HCT116 (cell line): ENCODE results near the gene IBA57. TPM values are rescaled to one million over a fixed set of nuclear protein-coding genes. Genes with fewer than 3 reads are reported as not detected.

Experiments used
- ATAC-seq: fragments of 200-7000 bp; cut with Tn5 transposase; 2 replicates; pipeline ENCODE4 v1.9.1; 2020; ENCODE audit warnings: mild to moderate bottlenecking, moderate library complexity
- BruUV-seq: library from RNA; stranded (reverse); fragments of 400-500 nt; replicated peaks from 2 replicates; lab custom pipeline; 2021; lab: Mats Ljungman, UMichigan
- CTCF ChIA-PET: fragments of 300-600 bp; sonication (Branson Sonifier 250); formaldehyde crosslinking; loops from one replicate; lab custom pipeline; 2021; ENCODE audit warnings: antibody characterized with exemption; lab: Charles Lee
- POLR2A ChIA-PET: fragments of 300-600, 350-600 bp; sonication (Branson Sonifier 250); formaldehyde crosslinking; loops from one replicate; lab custom pipeline; 2021; ENCODE audit warnings: antibody characterized with exemption; lab: Charles Lee
- RAD21 ChIA-PET, 2 experiments: fragments of 300-600 bp; sonication (Branson Sonifier 250); formaldehyde crosslinking; loops; one replicate each; lab custom pipeline; 2023; ENCODE audit warnings: low total read pairs in 2 of 2; ENCODE audit not compliant: uncharacterized antibody in 2 of 2, unreplicated experiment in 2 of 2, low non-redundant PET in 1 of 2; lab: Charles Lee
- DNase-seq: peaks from one replicate; pipeline ENCODE4 v3.0.0-alpha.2; 2010; ENCODE audit warnings: low read depth, low spot score
- H2AFZ ChIP-seq: fragments of 200-600 bp; shearing (Covaris generic), sonication (generic); 2 replicates; pipeline ENCODE4 v1.6.1; 2017; ENCODE audit warnings: low read depth, mixed run types, mixed read lengths, antibody characterized with exemption, low read length; ENCODE audit not compliant: poor library complexity, severe bottlenecking
- H3K27ac ChIP-seq: 2 replicates; pipeline ENCODE4 v1.5.1; 2012; ENCODE audit warnings: low read depth, low read length
- H3K27me3 ChIP-seq: fragments of 200-600 bp; sonication (generic); 2 replicates; pipeline ENCODE4 v1.6.1; 2016; ENCODE audit warnings: mixed run types, low read length, mixed read lengths; ENCODE audit not compliant: insufficient read depth
- H3K36me3 ChIP-seq, 2 experiments: fragments of 200-500 bp in 1 of 2; fragments of 200-600 bp in 1 of 2; sonication (Bioruptor generic) in 1 of 2; sonication (generic) in 1 of 2; 2 replicates each; pipeline versions ENCODE4 v1.5.1 to v1.6.1; 2014 to 2016; ENCODE audit warnings: low read length in 2 of 2, inconsistent platforms in 1 of 2, mixed read lengths in 1 of 2, mixed run types in 1 of 2; ENCODE audit not compliant: insufficient read depth in 2 of 2, control insufficient read depth in 1 of 2
- H3K4me1 ChIP-seq, 2 experiments: fragments of 200-600 bp in 1 of 2; sonication (generic) in 1 of 2; 2 replicates each; pipeline versions ENCODE4 v1.5.1 to v1.6.1; 2012 to 2017; ENCODE audit warnings: low read length in 2 of 2, inconsistent platforms in 1 of 2, mild to moderate bottlenecking in 1 of 2, mixed read lengths in 1 of 2, mixed run types in 1 of 2, moderate library complexity in 1 of 2; ENCODE audit not compliant: insufficient read depth in 2 of 2, control insufficient read depth in 1 of 2
- H3K4me2 ChIP-seq: fragments of 200-600 bp; sonication (generic); 2 replicates; pipeline ENCODE4 v1.6.1; 2017; ENCODE audit warnings: mixed run types, low read length, mixed read lengths
- H3K4me3 ChIP-seq, 2 experiments: fragments of 200-600 bp in 1 of 2; sonication (generic) in 1 of 2; replicated peaks in 1 of 2; 2 replicates each; pipeline ENCODE4 v1.5.1; 2011 to 2016; ENCODE audit warnings: low read length in 2 of 2, control low read depth in 1 of 2, low read depth in 1 of 2, mild to moderate bottlenecking in 1 of 2, mixed read lengths in 1 of 2, mixed run types in 1 of 2
- H3K79me2 ChIP-seq: fragments of 200-600 bp; sonication (generic); 2 replicates; pipeline ENCODE4 v1.6.1; 2017; ENCODE audit warnings: mild to moderate bottlenecking, mixed run types, low read length, moderate library complexity, mixed read lengths; ENCODE audit not compliant: insufficient read depth
- H3K9ac ChIP-seq: fragments of 200-600 bp; sonication (generic); 2 replicates; pipeline ENCODE4 v1.6.1; 2016; ENCODE audit warnings: low read length, mixed read lengths
- H3K9me2 ChIP-seq: fragments of 200-600 bp; sonication (generic), shearing (Covaris generic); 2 replicates; pipeline ENCODE4 v1.6.1; 2017; ENCODE audit warnings: mixed run types, mild to moderate bottlenecking, moderate library complexity; ENCODE audit not compliant: insufficient read depth
- H3K9me3 ChIP-seq, 2 experiments: fragments of 200-500 bp in 1 of 2; fragments of 200-600 bp in 1 of 2; sonication (Bioruptor generic) in 1 of 2; sonication (generic) in 1 of 2; 2 replicates each; pipeline ENCODE4 v1.6.1; 2014 to 2017; ENCODE audit warnings: low read length in 2 of 2, mixed read lengths in 2 of 2, inconsistent platforms in 1 of 2, low read depth in 1 of 2, mild to moderate bottlenecking in 1 of 2, mixed run types in 1 of 2, moderate library complexity in 1 of 2; ENCODE audit not compliant: control insufficient read depth in 1 of 2, insufficient read depth in 1 of 2
- H4K20me1 ChIP-seq: fragments of 200-600 bp; sonication (generic), shearing (Covaris generic); 2 replicates; pipeline ENCODE4 v1.6.1; 2017; ENCODE audit warnings: mixed run types, mild to moderate bottlenecking, moderate library complexity; ENCODE audit not compliant: insufficient read depth
- CEBPB ChIP-seq: IDR thresholded peaks from 2 replicates; pipeline ENCODE4 v1.6.1; 2012; ENCODE audit warnings: low read depth
- EZH2 ChIP-seq: fragments of 200-600 bp; sonication (generic); IDR thresholded peaks from 2 replicates; pipeline ENCODE4 v1.6.1; 2017; ENCODE audit warnings: antibody characterized with exemption, mixed run types
- EZH2phosphoT487 ChIP-seq: fragments of 200-600 bp; IDR thresholded peaks from 2 replicates; pipeline ENCODE4 v1.6.1; 2018; ENCODE audit warnings: antibody characterized with exemption, borderline replicate concordance
- FOSL1 ChIP-seq: IDR thresholded peaks from 2 replicates; pipeline ENCODE4 v1.6.1; 2012; ENCODE audit warnings: low read depth
- JUND ChIP-seq: IDR thresholded peaks from 2 replicates; pipeline ENCODE4 v1.6.1; 2012
- POLR2A ChIP-seq: IDR thresholded peaks from 2 replicates; pipeline ENCODE4 v1.7.0; 2011; ENCODE audit warnings: borderline replicate concordance; ENCODE audit not compliant: insufficient read depth, insufficient read length; ENCODE audit errors: extremely low read depth
- TCF7L2 ChIP-seq: IDR thresholded peaks from 2 replicates; pipeline ENCODE4 v1.7.0; 2011; ENCODE audit warnings: borderline replicate concordance, inconsistent platforms; ENCODE audit not compliant: insufficient read depth, insufficient read length; ENCODE audit errors: extremely low read depth
- YY1 ChIP-seq: IDR thresholded peaks from 2 replicates; pipeline ENCODE4 v1.6.1; 2011; ENCODE audit warnings: low read length, low read depth, moderate library complexity, mild to moderate bottlenecking; ENCODE audit not compliant: insufficient replicate concordance; ENCODE audit errors: extremely low read depth
- ZFX ChIP-seq: fragments of 450-650 bp; IDR thresholded peaks from 2 replicates; pipeline ENCODE4 v1.6.1; 2017
- ZNF274 ChIP-seq: fragments of 200-500 bp; sonication (Bioruptor generic); IDR thresholded peaks from 2 replicates; pipeline ENCODE4 v1.6.1; 2014; ENCODE audit warnings: mild to moderate bottlenecking, low read depth, low read length, inconsistent platforms
- intact Hi-C: fragments of 100-400 bp; cut with micrococcal nuclease; formaldehyde crosslinking; loops from 2 replicates; pipeline ENCODE4 v1.10.0; 2022
- total RNA-seq: library from RNA; stranded (reverse); gene quantifications from one replicate; pipeline ENCODE4 v1.2.1, GENCODE V29; 2021; ENCODE audit not compliant: unreplicated experiment
- TF ChIP-seq, protein P1 (sequence below): IDR thresholded peaks from 2 replicates; pipeline ENCODE4 v1.6.1; 2012; ENCODE audit warnings: low read depth
- TF ChIP-seq, protein P2 (sequence below): IDR thresholded peaks from 2 replicates; pipeline ENCODE4 v1.6.1; 2011; ENCODE audit warnings: mild to moderate bottlenecking, low read length, moderate library complexity; ENCODE audit not compliant: insufficient replicate concordance; ENCODE audit errors: extremely low read depth

The IBA57 gene
- total RNA-seq, 1 experiment from 2014 or later, result 11.6 TPM

DNA sequence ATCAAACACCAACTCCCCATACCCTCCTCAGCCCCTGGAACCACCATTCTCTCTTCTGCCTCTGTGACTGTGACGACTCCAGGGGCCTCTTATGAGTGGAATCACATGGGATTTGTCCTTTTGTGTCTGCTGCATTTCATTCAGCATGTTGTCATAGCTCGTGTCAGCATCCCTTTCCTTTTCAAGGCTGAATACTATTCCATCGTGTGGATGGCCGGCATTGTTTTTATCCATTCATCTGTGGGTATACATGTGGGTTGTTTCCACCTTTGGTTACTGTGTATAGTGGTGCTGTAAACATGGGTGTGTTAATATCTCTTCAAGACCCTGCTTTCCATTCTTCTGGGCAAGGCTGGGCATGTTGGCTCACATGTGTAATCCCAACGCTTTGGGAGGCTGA lies 25.2 kb downstream of the IBA57 start:
- no peaks in the 10 kb centered on the region for H3K79me2 ChIP-seq
- no peak overlapping the region for H3K27ac ChIP-seq
- H3K9me2 ChIP-seq, result no peaks in the 10 kb centered on the region
- DNase-seq, result no peak
- TF ChIP-seq, protein P1, sequence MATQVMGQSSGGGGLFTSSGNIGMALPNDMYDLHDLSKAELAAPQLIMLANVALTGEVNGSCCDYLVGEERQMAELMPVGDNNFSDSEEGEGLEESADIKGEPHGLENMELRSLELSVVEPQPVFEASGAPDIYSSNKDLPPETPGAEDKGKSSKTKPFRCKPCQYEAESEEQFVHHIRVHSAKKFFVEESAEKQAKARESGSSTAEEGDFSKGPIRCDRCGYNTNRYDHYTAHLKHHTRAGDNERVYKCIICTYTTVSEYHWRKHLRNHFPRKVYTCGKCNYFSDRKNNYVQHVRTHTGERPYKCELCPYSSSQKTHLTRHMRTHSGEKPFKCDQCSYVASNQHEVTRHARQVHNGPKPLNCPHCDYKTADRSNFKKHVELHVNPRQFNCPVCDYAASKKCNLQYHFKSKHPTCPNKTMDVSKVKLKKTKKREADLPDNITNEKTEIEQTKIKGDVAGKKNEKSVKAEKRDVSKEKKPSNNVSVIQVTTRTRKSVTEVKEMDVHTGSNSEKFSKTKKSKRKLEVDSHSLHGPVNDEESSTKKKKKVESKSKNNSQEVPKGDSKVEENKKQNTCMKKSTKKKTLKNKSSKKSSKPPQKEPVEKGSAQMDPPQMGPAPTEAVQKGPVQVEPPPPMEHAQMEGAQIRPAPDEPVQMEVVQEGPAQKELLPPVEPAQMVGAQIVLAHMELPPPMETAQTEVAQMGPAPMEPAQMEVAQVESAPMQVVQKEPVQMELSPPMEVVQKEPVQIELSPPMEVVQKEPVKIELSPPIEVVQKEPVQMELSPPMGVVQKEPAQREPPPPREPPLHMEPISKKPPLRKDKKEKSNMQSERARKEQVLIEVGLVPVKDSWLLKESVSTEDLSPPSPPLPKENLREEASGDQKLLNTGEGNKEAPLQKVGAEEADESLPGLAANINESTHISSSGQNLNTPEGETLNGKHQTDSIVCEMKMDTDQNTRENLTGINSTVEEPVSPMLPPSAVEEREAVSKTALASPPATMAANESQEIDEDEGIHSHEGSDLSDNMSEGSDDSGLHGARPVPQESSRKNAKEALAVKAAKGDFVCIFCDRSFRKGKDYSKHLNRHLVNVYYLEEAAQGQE, result no peak
- TF ChIP-seq JUND, result no peak
- no peaks in the 10 kb centered on the region for H3K27me3 ChIP-seq
- CTCF ChIA-PET, result no interaction called here
- RAD21 ChIA-PET, result no interaction called here
- no peaks in the 10 kb centered on the region for H3K4me1 ChIP-seq
- no peak overlapping the region for H3K4me2 ChIP-seq
- H4K20me1 ChIP-seq, result no peaks in the 10 kb centered on the region
- no peak overlapping the region for H3K9ac ChIP-seq
- POLR2A ChIA-PET, result no interaction called here
- no peak overlapping the region for H3K4me3 ChIP-seq
- no peak overlapping the region for H2AFZ ChIP-seq
- H3K9me3 ChIP-seq, result no peaks in the 10 kb centered on the region
- no peak for ATAC-seq
- no peaks in the 10 kb centered on the region for H3K36me3 ChIP-seq
- intact Hi-C loops, result no loop called here
- no TSS peak for BruUV-seq

DNA sequence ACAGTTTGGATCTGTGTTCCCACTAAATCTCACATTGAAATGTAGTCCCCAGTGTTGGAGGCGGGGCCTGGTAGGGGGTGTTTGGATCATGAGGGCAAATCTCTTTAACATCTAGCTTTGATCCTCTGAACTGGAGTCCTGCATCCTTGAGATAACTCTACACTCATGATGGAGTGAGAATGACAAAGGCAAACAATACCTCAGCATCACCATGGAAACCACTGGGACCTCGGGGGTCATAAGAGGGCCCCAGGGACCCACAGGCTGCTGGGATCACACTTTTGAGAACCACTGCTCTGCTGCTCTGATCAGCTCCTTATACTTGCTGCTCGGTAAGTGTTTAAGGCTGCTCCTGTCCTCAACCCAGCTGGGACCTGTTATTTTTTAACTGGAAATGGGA lies 28.8 kb downstream of the IBA57 start:
- H3K79me2 ChIP-seq, result no peaks in the 10 kb centered on the region
- no TSS peak for BruUV-seq
- H3K27me3 ChIP-seq, result no peaks in the 10 kb centered on the region
- H3K4me3 ChIP-seq, result no peak overlapping the region
- no peaks in the 10 kb centered on the region for H3K4me1 ChIP-seq
- no peak overlapping the region for H2AFZ ChIP-seq
- no peaks in the 10 kb centered on the region for H4K20me1 ChIP-seq
- ChIA-PET POLR2A (no interaction called here), CTCF (no interaction called here), RAD21 (no interaction called here)
- peaks cover 4 to 13% of the 10 kb centered on the region in 2 experiments; a peak in 3 of 4 replicates for H3K9me3 ChIP-seq
- H3K9ac ChIP-seq, result no peak overlapping the region
- no peak for DNase-seq
- no peak overlapping the region for H3K4me2 ChIP-seq
- no peak overlapping the region for H3K27ac ChIP-seq
- TF ChIP-seq YY1 (no peak), EZH2 (no peak), EZH2phosphoT487 (no peak), CEBPB (no peak), FOSL1 (no peak), ZFX (no peak), POLR2A (no peak), JUND (no peak), TCF7L2 (no peak), ZNF274 (no peak)
- TF ChIP-seq, protein P2, sequence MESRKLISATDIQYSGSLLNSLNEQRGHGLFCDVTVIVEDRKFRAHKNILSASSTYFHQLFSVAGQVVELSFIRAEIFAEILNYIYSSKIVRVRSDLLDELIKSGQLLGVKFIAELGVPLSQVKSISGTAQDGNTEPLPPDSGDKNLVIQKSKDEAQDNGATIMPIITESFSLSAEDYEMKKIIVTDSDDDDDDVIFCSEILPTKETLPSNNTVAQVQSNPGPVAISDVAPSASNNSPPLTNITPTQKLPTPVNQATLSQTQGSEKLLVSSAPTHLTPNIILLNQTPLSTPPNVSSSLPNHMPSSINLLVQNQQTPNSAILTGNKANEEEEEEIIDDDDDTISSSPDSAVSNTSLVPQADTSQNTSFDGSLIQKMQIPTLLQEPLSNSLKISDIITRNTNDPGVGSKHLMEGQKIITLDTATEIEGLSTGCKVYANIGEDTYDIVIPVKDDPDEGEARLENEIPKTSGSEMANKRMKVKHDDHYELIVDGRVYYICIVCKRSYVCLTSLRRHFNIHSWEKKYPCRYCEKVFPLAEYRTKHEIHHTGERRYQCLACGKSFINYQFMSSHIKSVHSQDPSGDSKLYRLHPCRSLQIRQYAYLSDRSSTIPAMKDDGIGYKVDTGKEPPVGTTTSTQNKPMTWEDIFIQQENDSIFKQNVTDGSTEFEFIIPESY, result no peak
- no peaks in the 10 kb centered on the region for H3K9me2 ChIP-seq
- intact Hi-C loops, result no loop called here
- ATAC-seq, result no peak
- no peaks in the 10 kb centered on the region for H3K36me3 ChIP-seq
